ENCODE measurements around the gene RYR1. TPM values are rescaled to one million over a fixed set of nuclear protein-coding genes. Genes with fewer than 3 reads are reported as not detected.
A peak's percentile ranks its signal among the peaks of the same experiment; 100 is the strongest.
"Not testable (repeated sequence)": the region's sequence is repeated elsewhere in the genome, so short reads cannot be mapped to it uniquely, and the experiment has no call there.

RYR1 gene
- polyA plus RNA-seq, 3 donors = 0.76 to 2.1 (median 2.1) TPM

GRCh38 chr19:38469151-38469550, 35.7 kb downstream of the RYR1 start:
- Histone ChIP-seq H3K4me3 (replicated peaks in 1 of 3; ENCODE audit: low read depth in 2 of 3, low read length in 3 of 3) (no peak overlapping the region), H3K9me3 (replicated peaks in 1 of 2; ENCODE audit: control insufficient read depth in 1 of 2, insufficient read depth in 1 of 2, low read length in 2 of 2) (peaks cover 0 to 7% of the 10 kb centered on the region in 2 donors), H3K36me3 (replicated peaks in 1 of 2; ENCODE audit: control insufficient read depth in 1 of 2, insufficient read depth in 2 of 2, low read length in 2 of 2) (no peaks in the 10 kb centered on the region), H3K9ac (ENCODE audit: insufficient read depth, low read length, poor library complexity, severe bottlenecking) (no peak overlapping the region), H3K27ac (ENCODE audit: low read depth in 1 of 2, low read length in 2 of 2) (no peak overlapping the region), H3K27me3 (ENCODE audit: control insufficient read depth in 2 of 2, insufficient read depth in 2 of 2, low read length in 2 of 2) (no peaks in the 10 kb centered on the region), H3K4me1 (ENCODE audit: control insufficient read depth in 1 of 2, insufficient read depth in 2 of 2, low read length in 2 of 2) (no peaks in the 10 kb centered on the region), H3K4me2 (replicated peaks; ENCODE audit: extremely low read depth, low read length, poor library complexity, severe bottlenecking) (no peak overlapping the region), H2AFZ (ENCODE audit: insufficient read depth, low read depth, low read length, poor library complexity, severe bottlenecking) (no peak overlapping the region), H3K79me2 (ENCODE audit: insufficient read depth, low read length) (no peaks in the 10 kb centered on the region), H4K20me1 (ENCODE audit: insufficient read depth, low read length) (no peaks in the 10 kb centered on the region)
- Mint-ChIP-seq H3K4me3 (no peak overlapping the region), H3K4me1 (no peaks in the 10 kb centered on the region), H3K36me3 (no peaks in the 10 kb centered on the region), H3K9me3 (peaks cover 0 to 17% (median 3%) of the 10 kb centered on the region in 7 donors), H3K27me3 (ENCODE audit: low read depth in 3 of 3) (peaks cover 5 to 6% (median 5%) of the 10 kb centered on the region in 3 donors), H3K27ac (no peak overlapping the region)
- intact Hi-C loops (cut with micrococcal nuclease) = no loop called here
- DNase-seq = no peak
- TF ChIP-seq, protein P1, sequence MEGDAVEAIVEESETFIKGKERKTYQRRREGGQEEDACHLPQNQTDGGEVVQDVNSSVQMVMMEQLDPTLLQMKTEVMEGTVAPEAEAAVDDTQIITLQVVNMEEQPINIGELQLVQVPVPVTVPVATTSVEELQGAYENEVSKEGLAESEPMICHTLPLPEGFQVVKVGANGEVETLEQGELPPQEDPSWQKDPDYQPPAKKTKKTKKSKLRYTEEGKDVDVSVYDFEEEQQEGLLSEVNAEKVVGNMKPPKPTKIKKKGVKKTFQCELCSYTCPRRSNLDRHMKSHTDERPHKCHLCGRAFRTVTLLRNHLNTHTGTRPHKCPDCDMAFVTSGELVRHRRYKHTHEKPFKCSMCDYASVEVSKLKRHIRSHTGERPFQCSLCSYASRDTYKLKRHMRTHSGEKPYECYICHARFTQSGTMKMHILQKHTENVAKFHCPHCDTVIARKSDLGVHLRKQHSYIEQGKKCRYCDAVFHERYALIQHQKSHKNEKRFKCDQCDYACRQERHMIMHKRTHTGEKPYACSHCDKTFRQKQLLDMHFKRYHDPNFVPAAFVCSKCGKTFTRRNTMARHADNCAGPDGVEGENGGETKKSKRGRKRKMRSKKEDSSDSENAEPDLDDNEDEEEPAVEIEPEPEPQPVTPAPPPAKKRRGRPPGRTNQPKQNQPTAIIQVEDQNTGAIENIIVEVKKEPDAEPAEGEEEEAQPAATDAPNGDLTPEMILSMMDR (IDR thresholded peaks at IDR 0.05) = no peak
- 89% methylated on average over 5 of the region's 5 CpGs for WGBS (ENCODE audit: insufficient coverage)

DNA sequence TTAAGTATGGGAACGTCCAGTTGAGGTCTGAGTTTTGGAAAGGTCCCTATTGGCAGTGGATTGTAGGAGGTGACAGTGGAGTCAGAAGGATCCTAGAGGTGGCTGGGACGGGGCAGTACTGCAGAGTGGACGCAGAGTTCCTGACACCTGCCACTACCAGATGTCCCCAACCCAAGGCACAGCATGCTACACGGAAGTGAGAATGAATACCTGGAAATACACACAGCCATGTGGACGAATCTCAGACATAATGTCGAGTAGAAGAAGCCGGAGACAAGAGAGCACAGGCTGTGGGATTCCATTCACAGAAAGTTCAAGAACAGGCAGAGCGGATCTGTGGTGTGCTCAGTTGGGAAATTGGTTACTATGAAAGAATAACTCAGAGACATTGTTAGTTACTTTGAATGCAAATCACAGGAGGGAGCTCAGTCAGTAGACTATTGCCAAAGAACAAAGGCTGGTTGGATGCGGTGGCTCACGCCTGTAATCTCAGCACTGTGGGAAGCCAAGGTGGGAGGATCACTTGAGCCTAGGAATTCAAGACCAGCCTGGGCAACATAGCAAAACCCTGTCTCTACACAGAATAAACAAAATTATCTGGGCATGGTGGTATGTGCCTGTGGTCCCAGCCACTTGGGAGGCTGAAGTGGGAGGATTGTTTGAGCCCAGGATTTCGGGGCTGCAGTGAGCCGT, 37.4 kb downstream of the RYR1 start:
- peaks cover 2 to 6% (median 4%) of the 10 kb centered on the region in 3 donors for H3K27me3 Mint-ChIP-seq (ENCODE audit: low read depth in 3 of 3)
- no peak overlapping the region for H3K27ac Mint-ChIP-seq
- intact Hi-C loops (cut with micrococcal nuclease) = no loop called here

DNA sequence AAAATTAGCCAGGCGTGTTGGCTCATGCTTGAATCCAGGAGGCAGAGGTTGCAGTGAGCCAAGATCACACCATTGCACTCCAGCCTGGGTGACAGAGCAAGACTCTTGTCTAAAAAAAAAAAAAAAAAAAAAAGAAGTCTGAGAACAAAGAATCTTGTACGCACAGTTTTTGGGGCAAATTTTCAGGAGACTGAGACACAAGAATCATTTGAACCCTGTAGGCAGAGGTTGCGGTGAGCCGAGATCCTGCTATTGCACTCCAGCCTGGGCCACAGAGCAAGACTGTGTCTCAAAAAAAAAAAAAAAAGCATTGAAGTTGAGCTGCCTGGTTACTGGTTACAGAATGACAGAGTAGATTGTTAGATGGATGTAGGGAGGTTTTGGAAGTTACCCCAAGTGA, 39.2 kb downstream of the RYR1 start:
- peaks cover 0 to 11% (median 4%) of the 10 kb centered on the region in 3 donors for H3K27me3 Mint-ChIP-seq (ENCODE audit: low read depth in 3 of 3)
- H3K4me1 ChIP-seq (ENCODE audit: control insufficient read depth in 1 of 2, insufficient read depth in 2 of 2, low read length in 2 of 2); H3K79me2 ChIP-seq (ENCODE audit: insufficient read depth, low read length); H4K20me1 ChIP-seq (ENCODE audit: insufficient read depth, low read length); H2AFZ ChIP-seq (ENCODE audit: insufficient read depth, low read depth, low read length, poor library complexity, severe bottlenecking); H3K36me3 Mint-ChIP-seq; H3K4me1 Mint-ChIP-seq; H3K4me2 ChIP-seq (replicated peaks; ENCODE audit: extremely low read depth, low read length, poor library complexity, severe bottlenecking); H3K9me3 ChIP-seq (replicated peaks in 1 of 2; ENCODE audit: control insufficient read depth in 1 of 2, insufficient read depth in 1 of 2, low read length in 2 of 2); H3K4me3 Mint-ChIP-seq; H3K9ac ChIP-seq (ENCODE audit: insufficient read depth, low read length, poor library complexity, severe bottlenecking); H3K27ac ChIP-seq (ENCODE audit: low read depth in 1 of 2, low read length in 2 of 2); intact Hi-C loops (cut with micrococcal nuclease); H3K4me3 ChIP-seq (replicated peaks in 1 of 3; ENCODE audit: low read depth in 2 of 3, low read length in 3 of 3); DNase-seq; H3K9me3 Mint-ChIP-seq; H3K36me3 ChIP-seq (replicated peaks in 1 of 2; ENCODE audit: control insufficient read depth in 1 of 2, insufficient read depth in 2 of 2, low read length in 2 of 2); H3K27ac Mint-ChIP-seq; H3K27me3 ChIP-seq (ENCODE audit: control insufficient read depth in 2 of 2, insufficient read depth in 2 of 2, low read length in 2 of 2): not testable (repeated sequence)
- 100% methylated on average over 3 of the region's 4 CpGs for WGBS (ENCODE audit: insufficient coverage)

More for the DNA sequence above, 37.4 kb downstream of the RYR1 start:
- peaks cover 0 to 3% of the 10 kb centered on the region in 2 donors for H3K9me3 ChIP-seq (replicated peaks in 1 of 2; ENCODE audit: control insufficient read depth in 1 of 2, insufficient read depth in 1 of 2, low read length in 2 of 2)
- Mint-ChIP-seq H3K36me3 (no peaks in the 10 kb centered on the region), H3K4me3 (peak overlapping the region in 1 of 2 donors; percentile 2), H3K4me1 (no peaks in the 10 kb centered on the region), H3K9me3 (peaks cover 0 to 9% (median 3%) of the 10 kb centered on the region in 7 donors)
- H3K79me2 ChIP-seq (ENCODE audit: insufficient read depth, low read length) = no peaks in the 10 kb centered on the region
- 86% methylated on average over 11 of the region's 12 CpGs for WGBS (ENCODE audit: insufficient coverage)
- no peak for DNase-seq
- no peak overlapping the region for H3K4me2 ChIP-seq (replicated peaks; ENCODE audit: extremely low read depth, low read length, poor library complexity, severe bottlenecking)
- H3K4me3 ChIP-seq (replicated peaks in 1 of 3; ENCODE audit: low read depth in 2 of 3, low read length in 3 of 3) = no peak overlapping the region
- H3K27ac ChIP-seq (ENCODE audit: low read depth in 1 of 2, low read length in 2 of 2) = no peak overlapping the region
- no peak overlapping the region for H3K9ac ChIP-seq (ENCODE audit: insufficient read depth, low read length, poor library complexity, severe bottlenecking)
- H3K27me3 ChIP-seq (ENCODE audit: control insufficient read depth in 2 of 2, insufficient read depth in 2 of 2, low read length in 2 of 2) = no peaks in the 10 kb centered on the region
- H3K4me1 ChIP-seq (ENCODE audit: control insufficient read depth in 1 of 2, insufficient read depth in 2 of 2, low read length in 2 of 2) = no peaks in the 10 kb centered on the region
- TF ChIP-seq, protein P1 (IDR thresholded peaks at IDR 0.05) = no peak
- no peaks in the 10 kb centered on the region for H3K36me3 ChIP-seq (replicated peaks in 1 of 2; ENCODE audit: control insufficient read depth in 1 of 2, insufficient read depth in 2 of 2, low read length in 2 of 2)
- H2AFZ ChIP-seq (ENCODE audit: insufficient read depth, low read depth, low read length, poor library complexity, severe bottlenecking) = no peak overlapping the region
- no peaks in the 10 kb centered on the region for H4K20me1 ChIP-seq (ENCODE audit: insufficient read depth, low read length)
